ENCODE data around the gene MINDY4B.

MINDY4B gene

GRCh38 chr3:150847433-150847832 is 57.8 kb downstream of the MINDY4B start:
- FAIRE-seq: no peak
- TF ChIP-seq POLR2A (IDR thresholded peaks at IDR 0.05; ENCODE audit: low read depth, low read length): no peak
- DNase-seq (ENCODE audit: insufficient read length, low spot score): no peak

- FAIRE-seq: no peak
- no peak for DNase-seq (ENCODE audit: insufficient read length, low spot score)
- TF ChIP-seq POLR2A (IDR thresholded peaks at IDR 0.05; ENCODE audit: low read depth, low read length): no peak
Observed at GRCh38 chr3:150844484-150844883, 60.8 kb downstream of the MINDY4B start.

DNA sequence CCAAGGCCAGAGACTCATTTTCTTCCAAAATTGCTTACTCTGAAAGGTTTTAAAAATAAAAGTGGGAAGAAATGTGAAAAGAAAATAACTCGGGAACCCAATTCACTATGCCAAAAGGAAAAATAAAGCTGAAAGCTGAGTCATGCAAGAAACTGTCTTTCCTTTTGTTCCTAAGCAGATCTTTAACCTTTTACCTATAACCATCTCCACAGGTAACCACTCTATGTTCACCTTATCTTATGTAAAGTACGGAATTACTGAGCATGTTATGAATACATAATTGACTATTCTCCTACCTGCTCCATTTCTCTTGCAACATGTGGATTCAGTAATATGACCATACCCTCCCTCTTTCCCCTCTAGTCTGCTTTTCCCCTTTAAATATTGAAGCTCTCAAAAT is 62.0 kb downstream of the MINDY4B start:
- FAIRE-seq (no peak), DNase-seq (ENCODE audit: insufficient read length, low spot score) (no peak)
- no peak for TF ChIP-seq POLR2A (IDR thresholded peaks at IDR 0.05; ENCODE audit: low read depth, low read length)

DNA sequence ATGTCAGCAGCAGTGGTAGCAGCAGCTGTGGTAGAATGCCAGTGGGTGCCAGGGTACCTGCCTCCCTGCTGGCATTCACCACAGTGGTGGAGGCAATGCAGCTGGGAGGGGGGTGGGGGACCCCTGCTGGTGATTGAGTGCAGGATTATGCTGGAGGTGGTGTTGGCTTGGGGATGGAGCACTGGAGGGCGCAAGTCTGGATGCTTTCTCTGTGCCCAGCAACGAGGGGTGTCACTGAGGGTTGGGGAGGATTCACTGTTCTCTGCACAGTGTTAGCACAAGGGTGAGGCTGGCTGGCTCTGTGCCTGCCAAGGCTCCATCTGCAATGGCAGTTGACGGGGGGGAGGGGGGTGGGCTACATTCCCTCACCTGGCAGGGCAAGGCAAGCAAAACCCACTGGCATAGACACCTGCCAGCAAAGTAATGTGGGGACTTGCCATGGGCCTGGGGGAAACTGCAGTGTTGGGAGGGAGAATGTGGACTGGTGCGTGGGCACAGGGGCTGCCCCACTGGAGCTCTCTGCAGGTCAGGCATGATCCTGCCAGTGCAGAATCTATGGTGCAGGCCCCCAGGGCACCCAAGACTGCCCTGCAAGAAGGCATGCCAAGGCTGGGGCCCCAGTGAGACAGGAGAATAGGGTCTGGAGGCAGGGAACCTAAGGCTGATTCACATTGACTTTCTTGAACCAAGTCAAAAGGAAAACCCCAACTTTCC is 64.3 kb downstream of the MINDY4B start:
- FAIRE-seq (no peak), DNase-seq (ENCODE audit: insufficient read length, low spot score) (no peak)
- no peak for TF ChIP-seq POLR2A (IDR thresholded peaks at IDR 0.05; ENCODE audit: low read depth, low read length)

DNA sequence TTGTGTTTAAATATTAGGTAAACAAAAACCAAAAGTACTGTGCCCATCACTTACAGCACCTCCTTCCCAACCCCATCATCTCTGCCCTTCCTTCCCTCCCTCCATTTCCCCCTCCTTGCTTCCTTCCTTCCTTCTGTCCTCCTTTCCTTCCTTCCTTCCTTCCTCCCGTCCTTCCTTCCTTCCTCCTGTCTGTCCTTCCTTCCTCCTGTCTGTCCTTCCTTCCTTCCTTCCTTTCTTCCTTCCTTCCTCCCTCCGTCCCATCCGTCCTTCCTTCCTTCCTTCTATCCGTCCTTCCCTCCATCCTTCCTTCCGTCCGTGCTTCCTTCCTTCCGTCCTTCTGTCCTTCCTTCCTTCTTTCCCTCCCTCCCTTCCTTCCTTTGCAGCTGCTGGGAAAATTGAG is 74.5 kb downstream of the MINDY4B start:
- DNase-seq (ENCODE audit: insufficient read length, low spot score) (no peak), FAIRE-seq (no peak)
- no peak for TF ChIP-seq POLR2A (IDR thresholded peaks at IDR 0.05; ENCODE audit: low read depth, low read length)

- DNase-seq (ENCODE audit: insufficient read length, low spot score): no peak
- no peak for FAIRE-seq
- no peak for TF ChIP-seq POLR2A (IDR thresholded peaks at IDR 0.05; ENCODE audit: low read depth, low read length)
Observed at GRCh38 chr3:150830094-150830681, 75.1 kb downstream of the MINDY4B start.

- DNase-seq (ENCODE audit: insufficient read length, low spot score): no peak
- FAIRE-seq: no peak
- no peak for TF ChIP-seq POLR2A (IDR thresholded peaks at IDR 0.05; ENCODE audit: low read depth, low read length)
Observed at GRCh38 chr3:150829408-150829807, 75.8 kb downstream of the MINDY4B start.

- no peak for TF ChIP-seq POLR2A (IDR thresholded peaks at IDR 0.05; ENCODE audit: low read depth, low read length)
- DNase-seq (ENCODE audit: insufficient read length, low spot score) (no peak), FAIRE-seq (no peak)
Observed at GRCh38 chr3:150828997-150829396, 76.2 kb downstream of the MINDY4B start.

DNA sequence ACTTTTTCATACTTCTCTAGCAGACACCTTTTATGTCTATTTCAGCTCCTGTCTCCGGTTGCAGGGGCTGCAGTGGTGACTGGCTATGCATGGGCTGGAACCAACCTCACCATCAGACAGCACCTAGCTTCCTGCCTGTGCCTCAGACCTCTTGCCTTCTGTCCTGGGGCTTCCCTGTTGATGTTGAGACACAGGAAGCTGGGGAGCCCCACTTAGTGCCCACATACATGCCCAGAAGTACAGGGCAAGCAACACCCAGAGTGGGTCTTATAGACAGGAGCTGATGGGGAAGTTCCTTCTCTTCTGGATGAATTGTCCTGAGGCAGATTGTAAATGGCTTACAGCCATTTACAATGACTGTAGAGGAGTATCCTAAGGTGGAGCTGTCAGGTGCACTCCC is 77.0 kb downstream of the MINDY4B start:
- no peak for DNase-seq (ENCODE audit: insufficient read length, low spot score)
- TF ChIP-seq POLR2A (IDR thresholded peaks at IDR 0.05; ENCODE audit: low read depth, low read length): no peak
- FAIRE-seq: no peak

- no peak for FAIRE-seq
- DNase-seq (ENCODE audit: insufficient read length, low spot score): no peak
- no peak for TF ChIP-seq POLR2A (IDR thresholded peaks at IDR 0.05; ENCODE audit: low read depth, low read length)
Observed at GRCh38 chr3:150826466-150827282, 78.6 kb downstream of the MINDY4B start.

DNA sequence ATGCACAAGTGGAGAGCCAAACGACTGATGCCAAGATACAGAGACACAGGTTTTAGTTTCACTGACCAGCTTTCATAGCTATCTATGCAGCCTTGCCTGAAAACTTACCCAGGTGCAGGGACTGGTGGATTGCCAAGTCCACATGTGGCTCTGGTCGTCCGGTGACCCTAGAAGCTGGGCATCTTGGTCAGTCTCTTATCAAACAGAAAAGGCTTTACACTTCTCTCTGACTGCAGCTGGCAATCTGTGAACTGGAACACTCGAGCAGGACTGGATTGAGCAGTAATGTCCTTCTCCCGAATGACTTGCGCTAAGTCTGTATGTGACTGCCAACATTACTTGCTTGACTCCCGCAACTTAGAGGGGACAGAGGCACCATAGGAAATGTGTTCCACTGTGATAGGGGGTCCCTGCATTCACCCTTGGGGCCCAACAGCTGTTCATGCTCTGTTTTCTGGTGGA is 79.3 kb downstream of the MINDY4B start:
- FAIRE-seq: no peak
- no peak for TF ChIP-seq POLR2A (IDR thresholded peaks at IDR 0.05; ENCODE audit: low read depth, low read length)
- no peak for DNase-seq (ENCODE audit: insufficient read length, low spot score)

GRCh38 chr3:150825192-150825915 is 79.9 kb downstream of the MINDY4B start:
- no peak for TF ChIP-seq POLR2A (IDR thresholded peaks at IDR 0.05; ENCODE audit: low read depth, low read length)
- DNase-seq (ENCODE audit: insufficient read length, low spot score) (no peak), FAIRE-seq (no peak)

GRCh38 chr3:150823277-150823676 is 82.0 kb downstream of the MINDY4B start:
- no peak for TF ChIP-seq POLR2A (IDR thresholded peaks at IDR 0.05; ENCODE audit: low read depth, low read length)
- no peak for FAIRE-seq
- no peak for DNase-seq (ENCODE audit: insufficient read length, low spot score)

DNA sequence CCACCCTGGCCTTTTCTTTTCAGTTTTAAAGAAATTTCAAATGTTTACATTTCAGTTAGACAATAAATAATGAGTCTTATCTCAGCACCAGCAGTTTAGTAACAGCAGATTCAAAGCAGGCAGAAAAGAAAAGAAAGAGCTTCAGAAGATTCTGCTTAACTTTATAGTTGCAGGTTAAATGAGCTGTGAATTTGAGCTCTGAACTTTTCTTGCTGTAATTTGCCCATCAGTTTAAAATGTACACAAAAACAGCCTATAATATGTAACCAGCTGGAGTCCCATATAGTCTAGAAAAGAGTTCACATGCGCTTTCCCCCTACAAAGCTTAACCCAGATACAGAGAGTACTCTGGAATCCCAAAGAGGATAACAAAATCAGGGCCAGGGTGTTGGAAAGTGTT is 82.6 kb downstream of the MINDY4B start:
- DNase-seq (ENCODE audit: insufficient read length, low spot score): no peak
- no peak for FAIRE-seq
- TF ChIP-seq POLR2A (IDR thresholded peaks at IDR 0.05; ENCODE audit: low read depth, low read length): no peak
